AML-193 (cell line): ENCODE measurements around the gene ADAMTS2.

Experiments
- DNase-seq, 2 experiments: peaks; one replicate each; lab custom pipeline; 2025; lab: John Stamatoyannopoulos, UW

ADAMTS2 gene

GRCh38 chr5:179177711-179178575 is 167.3 kb downstream of the ADAMTS2 start:
- DNase-seq = no peak

GRCh38 chr5:179176571-179177230 is 168.6 kb downstream of the ADAMTS2 start:
- no peak for DNase-seq

GRCh38 chr5:179176166-179176565 is 169.1 kb downstream of the ADAMTS2 start:
- no peak for DNase-seq

GRCh38 chr5:179171816-179172745 is 173.2 kb downstream of the ADAMTS2 start:
- no peak for DNase-seq

- DNase-seq = no peak
Measured at GRCh38 chr5:179171251-179171815, 173.9 kb downstream of the ADAMTS2 start.

- no peak for DNase-seq
Measured at GRCh38 chr5:179170606-179171005, 174.7 kb downstream of the ADAMTS2 start.

GRCh38 chr5:179169836-179170235 is 175.4 kb downstream of the ADAMTS2 start:
- no peak for DNase-seq

GRCh38 chr5:179168664-179169063 is 176.6 kb downstream of the ADAMTS2 start:
- DNase-seq = no peak

- no peak for DNase-seq
Measured at GRCh38 chr5:179167871-179168451, 177.3 kb downstream of the ADAMTS2 start.

- DNase-seq = no peak
Measured at GRCh38 chr5:179166886-179167841, 178.1 kb downstream of the ADAMTS2 start.

- DNase-seq = no peak
Measured at GRCh38 chr5:179166171-179166885, 178.9 kb downstream of the ADAMTS2 start.

- DNase-seq = no peak
Measured at GRCh38 chr5:179165421-179166170, 179.7 kb downstream of the ADAMTS2 start.

- DNase-seq = no peak
Measured at GRCh38 chr5:179164331-179165311, 180.6 kb downstream of the ADAMTS2 start.

GRCh38 chr5:179163236-179164155 is 181.8 kb downstream of the ADAMTS2 start:
- DNase-seq = no peak

GRCh38 chr5:179162351-179163235 is 182.7 kb downstream of the ADAMTS2 start:
- DNase-seq = no peak

- DNase-seq = no peak
Measured at GRCh38 chr5:179161901-179162300, 183.4 kb downstream of the ADAMTS2 start.
